EL (cell line): ENCODE measurements around the gene IGF2BP1.
"Not testable (repeated sequence)": the region's sequence is repeated elsewhere in the genome, so short reads cannot be mapped to it uniquely, and the experiment has no call there.

ENCODE experiments used
- DNase-seq: peaks from one replicate; pipeline ENCODE4 v3.0.0-alpha.2; 2016

Gene IGF2BP1

GRCh38 chr17:48996722-48997102, 473 bp upstream of the IGF2BP1 start:
- no peak for DNase-seq

GRCh38 chr17:48997827-48998586, 822 bp downstream of the IGF2BP1 start:
- DNase-seq: no peak

GRCh38 chr17:48998587-48999440, 1.6 kb downstream of the IGF2BP1 start:
- no peak for DNase-seq

- peak; percentile 59 for DNase-seq
Observed at GRCh38 chr17:49000943-49001342, 3.8 kb downstream of the IGF2BP1 start.

GRCh38 chr17:49001671-49002070, 4.5 kb downstream of the IGF2BP1 start:
- DNase-seq: no peak

- no peak for DNase-seq
Observed at GRCh38 chr17:49002331-49002730, 5.1 kb downstream of the IGF2BP1 start.

GRCh38 chr17:49002766-49003165, 5.6 kb downstream of the IGF2BP1 start:
- no peak for DNase-seq

- peak; percentile 46 for DNase-seq
Observed at GRCh38 chr17:49003557-49004511, 6.6 kb downstream of the IGF2BP1 start.

GRCh38 chr17:49005140-49005539, 8.0 kb downstream of the IGF2BP1 start:
- no peak for DNase-seq

GRCh38 chr17:49008908-49009307, 11.7 kb downstream of the IGF2BP1 start:
- DNase-seq: not testable (repeated sequence)

GRCh38 chr17:49012769-49013255, 15.6 kb downstream of the IGF2BP1 start:
- DNase-seq: no peak

- DNase-seq: peak; percentile 37
Observed at GRCh38 chr17:49013311-49014213, 16.4 kb downstream of the IGF2BP1 start.

- DNase-seq: no peak
Observed at GRCh38 chr17:49015179-49015923, 18.2 kb downstream of the IGF2BP1 start.

GRCh38 chr17:49015924-49016774, 19.0 kb downstream of the IGF2BP1 start:
- no peak for DNase-seq

GRCh38 chr17:49016775-49017463, 19.7 kb downstream of the IGF2BP1 start:
- peak; percentile 92 for DNase-seq

GRCh38 chr17:49018116-49018612, 21.0 kb downstream of the IGF2BP1 start:
- no peak for DNase-seq

- no peak for DNase-seq
Observed at GRCh38 chr17:49018748-49019147, 21.6 kb downstream of the IGF2BP1 start.

- no peak for DNase-seq
Observed at GRCh38 chr17:49020609-49021008, 23.4 kb downstream of the IGF2BP1 start.
